ENCODE data around the gene NLK. TPM values are rescaled to one million over a fixed set of nuclear protein-coding genes. Genes with fewer than 3 reads are reported as not detected.

The NLK gene
- total RNA-seq, 1 experiment from 2014 or later: 28.0 TPM

DNA sequence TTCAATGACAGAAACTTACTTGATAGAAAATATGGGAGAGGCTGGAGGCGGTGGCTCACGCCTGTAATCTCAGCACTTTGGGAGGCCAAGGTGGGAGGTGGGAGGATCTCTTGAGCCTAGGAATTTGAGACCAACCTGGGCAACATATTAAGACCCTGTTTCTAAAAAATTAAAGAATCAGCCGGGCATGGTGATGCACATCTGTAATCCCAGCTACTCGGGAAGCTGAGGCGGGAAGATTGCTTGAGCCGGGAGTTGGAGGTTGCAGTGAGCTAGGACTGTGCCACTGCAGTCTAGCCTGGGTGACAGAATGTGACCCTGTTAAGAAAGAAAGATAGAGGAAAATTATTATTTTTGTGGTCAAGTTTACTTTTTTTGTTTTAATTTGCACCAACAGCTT, 2.1 kb upstream of the NLK start:
- H3K9me3 ChIP-seq (ENCODE audit: control insufficient read depth, insufficient read depth, low read depth, low read length): no peaks in the 10 kb centered on the region
- peaks cover 3% of the 10 kb centered on the region for H3K36me3 ChIP-seq (ENCODE audit: control insufficient read depth, insufficient read depth, low read length)
- H3K4me1 ChIP-seq (ENCODE audit: control insufficient read depth, insufficient read depth, low read length): peaks cover 31% of the 10 kb centered on the region
- ATAC-seq (no peak), DNase-seq (ENCODE audit: low read depth, low spot score) (no peak)
- no TSS peak for BruUV-seq (replicated peaks)
- peak overlapping the region; percentile 18; the same call in 1 of the 2 replicates for H3K27ac ChIP-seq (ENCODE audit: low read length)
- TF ChIP-seq POLR2AphosphoS5 (IDR thresholded peaks at IDR 0.05; ENCODE audit: low read depth, low read length) (no peak), SIN3A (IDR thresholded peaks at IDR 0.05; ENCODE audit: borderline replicate concordance, insufficient read depth, low read depth, low read length) (no peak), TCF7L2 (IDR thresholded peaks at IDR 0.05; ENCODE audit: low read depth, low read length) (no peak)
- TF ChIP-seq, protein P1, sequence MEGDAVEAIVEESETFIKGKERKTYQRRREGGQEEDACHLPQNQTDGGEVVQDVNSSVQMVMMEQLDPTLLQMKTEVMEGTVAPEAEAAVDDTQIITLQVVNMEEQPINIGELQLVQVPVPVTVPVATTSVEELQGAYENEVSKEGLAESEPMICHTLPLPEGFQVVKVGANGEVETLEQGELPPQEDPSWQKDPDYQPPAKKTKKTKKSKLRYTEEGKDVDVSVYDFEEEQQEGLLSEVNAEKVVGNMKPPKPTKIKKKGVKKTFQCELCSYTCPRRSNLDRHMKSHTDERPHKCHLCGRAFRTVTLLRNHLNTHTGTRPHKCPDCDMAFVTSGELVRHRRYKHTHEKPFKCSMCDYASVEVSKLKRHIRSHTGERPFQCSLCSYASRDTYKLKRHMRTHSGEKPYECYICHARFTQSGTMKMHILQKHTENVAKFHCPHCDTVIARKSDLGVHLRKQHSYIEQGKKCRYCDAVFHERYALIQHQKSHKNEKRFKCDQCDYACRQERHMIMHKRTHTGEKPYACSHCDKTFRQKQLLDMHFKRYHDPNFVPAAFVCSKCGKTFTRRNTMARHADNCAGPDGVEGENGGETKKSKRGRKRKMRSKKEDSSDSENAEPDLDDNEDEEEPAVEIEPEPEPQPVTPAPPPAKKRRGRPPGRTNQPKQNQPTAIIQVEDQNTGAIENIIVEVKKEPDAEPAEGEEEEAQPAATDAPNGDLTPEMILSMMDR (IDR thresholded peaks at IDR 0.05): no peak
- TF ChIP-seq, protein P2, sequence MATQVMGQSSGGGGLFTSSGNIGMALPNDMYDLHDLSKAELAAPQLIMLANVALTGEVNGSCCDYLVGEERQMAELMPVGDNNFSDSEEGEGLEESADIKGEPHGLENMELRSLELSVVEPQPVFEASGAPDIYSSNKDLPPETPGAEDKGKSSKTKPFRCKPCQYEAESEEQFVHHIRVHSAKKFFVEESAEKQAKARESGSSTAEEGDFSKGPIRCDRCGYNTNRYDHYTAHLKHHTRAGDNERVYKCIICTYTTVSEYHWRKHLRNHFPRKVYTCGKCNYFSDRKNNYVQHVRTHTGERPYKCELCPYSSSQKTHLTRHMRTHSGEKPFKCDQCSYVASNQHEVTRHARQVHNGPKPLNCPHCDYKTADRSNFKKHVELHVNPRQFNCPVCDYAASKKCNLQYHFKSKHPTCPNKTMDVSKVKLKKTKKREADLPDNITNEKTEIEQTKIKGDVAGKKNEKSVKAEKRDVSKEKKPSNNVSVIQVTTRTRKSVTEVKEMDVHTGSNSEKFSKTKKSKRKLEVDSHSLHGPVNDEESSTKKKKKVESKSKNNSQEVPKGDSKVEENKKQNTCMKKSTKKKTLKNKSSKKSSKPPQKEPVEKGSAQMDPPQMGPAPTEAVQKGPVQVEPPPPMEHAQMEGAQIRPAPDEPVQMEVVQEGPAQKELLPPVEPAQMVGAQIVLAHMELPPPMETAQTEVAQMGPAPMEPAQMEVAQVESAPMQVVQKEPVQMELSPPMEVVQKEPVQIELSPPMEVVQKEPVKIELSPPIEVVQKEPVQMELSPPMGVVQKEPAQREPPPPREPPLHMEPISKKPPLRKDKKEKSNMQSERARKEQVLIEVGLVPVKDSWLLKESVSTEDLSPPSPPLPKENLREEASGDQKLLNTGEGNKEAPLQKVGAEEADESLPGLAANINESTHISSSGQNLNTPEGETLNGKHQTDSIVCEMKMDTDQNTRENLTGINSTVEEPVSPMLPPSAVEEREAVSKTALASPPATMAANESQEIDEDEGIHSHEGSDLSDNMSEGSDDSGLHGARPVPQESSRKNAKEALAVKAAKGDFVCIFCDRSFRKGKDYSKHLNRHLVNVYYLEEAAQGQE (IDR thresholded peaks at IDR 0.05; ENCODE audit: insufficient read depth in 1 of 2, low read depth in 2 of 2, low read length in 1 of 2): no peak
- in situ Hi-C loops (cut with HindIII; ENCODE audit: low pct_unique_long_range_greater_than_20kb, low sequenced_read_pairs) (no loop called here), intact Hi-C loops (cut with micrococcal nuclease; ENCODE audit: unreplicated experiment) (no loop called here)
- H3K27me3 ChIP-seq (ENCODE audit: control insufficient read depth, insufficient read depth, low read length): no peaks in the 10 kb centered on the region; the same call in 1 of the 2 replicates
- CTCF ChIA-PET: no interaction called here
- H3K4me3 ChIP-seq (ENCODE audit: low read depth in 2 of 2, low read length in 2 of 2): peak overlapping the region; percentile 63 to 80
- POLR2A ChIA-PET: interaction anchor here (0.6 kb wide), 1 partner anchor 73 kb away, joined by 3 read pairs; no protein-coding TSS in a partner anchor

DNA sequence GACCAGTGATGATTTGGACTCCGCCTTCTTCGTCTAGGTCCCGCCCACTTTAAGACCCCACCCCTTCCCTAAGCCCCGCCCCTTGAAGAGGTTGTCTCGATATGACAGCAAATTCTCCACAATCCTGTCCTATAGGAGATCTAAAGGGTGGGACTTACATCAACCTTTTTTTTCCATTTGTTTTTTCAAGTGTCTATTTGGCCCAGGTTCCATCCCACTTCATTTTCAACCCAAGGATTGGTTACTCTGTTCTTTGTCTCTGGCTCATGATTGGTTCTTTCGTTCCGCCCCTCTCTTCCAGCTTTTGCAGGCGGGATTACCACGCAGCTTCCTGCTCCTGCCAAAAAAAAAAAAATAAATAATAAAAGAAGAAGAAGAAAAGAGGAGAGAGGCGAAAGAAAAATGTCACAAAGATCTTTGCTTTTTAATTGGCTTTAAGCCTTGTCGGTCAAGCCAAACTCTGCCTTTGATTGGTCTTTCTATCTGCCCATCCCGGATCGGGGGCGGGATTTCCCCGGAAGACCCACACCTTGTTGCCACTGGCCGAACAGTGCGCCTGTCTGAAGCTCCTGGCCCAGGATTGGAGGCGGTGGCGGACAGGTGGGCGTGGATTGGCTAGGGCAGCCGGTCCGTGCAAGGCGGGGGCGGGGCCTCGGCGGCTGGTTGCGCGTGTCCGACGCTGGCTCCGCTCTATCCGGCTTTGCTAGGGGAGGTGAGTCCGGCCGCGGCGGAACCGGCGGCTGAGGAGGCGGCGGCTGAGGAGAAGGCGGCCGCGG, 1.2 kb upstream of the NLK start:
- intact Hi-C loops (cut with micrococcal nuclease; ENCODE audit: unreplicated experiment) (no loop called here), in situ Hi-C loops (cut with HindIII; ENCODE audit: low pct_unique_long_range_greater_than_20kb, low sequenced_read_pairs) (no loop called here)
- CTCF ChIA-PET: interaction anchor here (0.7 kb wide), 1 partner anchor 14 kb away, joined by 4 read pairs; no protein-coding TSS in a partner anchor
- peak; percentile 98 for ATAC-seq
- POLR2A ChIA-PET: interaction anchor here (0.6 kb wide), 3 partner anchors 11 to 99 kb away, joined by 3 to 4 read pairs (median 3); no protein-coding TSS in a partner anchor
- no TSS peak for BruUV-seq (replicated peaks)
- H3K4me3 ChIP-seq (ENCODE audit: low read depth in 2 of 2, low read length in 2 of 2): peak overlapping the region; percentile 72 to 80
- TF ChIP-seq POLR2AphosphoS5 (IDR thresholded peaks at IDR 0.05; ENCODE audit: low read depth, low read length) (peak; percentile 79), TCF7L2 (IDR thresholded peaks at IDR 0.05; ENCODE audit: low read depth, low read length) (no peak)
- peak; percentile 96 for DNase-seq (ENCODE audit: low read depth, low spot score)
- peaks cover 3% of the 10 kb centered on the region for H3K36me3 ChIP-seq (ENCODE audit: control insufficient read depth, insufficient read depth, low read length)
- H3K27ac ChIP-seq (ENCODE audit: low read length): peak overlapping the region; percentile 72
- no peaks in the 10 kb centered on the region; the same call in 1 of the 2 replicates for H3K27me3 ChIP-seq (ENCODE audit: control insufficient read depth, insufficient read depth, low read length)
- H3K4me1 ChIP-seq (ENCODE audit: control insufficient read depth, insufficient read depth, low read length): peaks cover 40% of the 10 kb centered on the region
- H3K9me3 ChIP-seq (ENCODE audit: control insufficient read depth, insufficient read depth, low read depth, low read length): no peaks in the 10 kb centered on the region
